GM18873 (cell line): ENCODE results near the gene STX2.
"Not testable (repeated sequence)": the region's sequence is repeated elsewhere in the genome, so short reads cannot be mapped to it uniquely, and the experiment has no call there.

Experiments
- ATAC-seq: cut with Tn5 transposase; IDR thresholded peaks from one replicate; pipeline ENCODE4 v1.9.1; 2021; ENCODE audit warnings: mild to moderate bottlenecking, moderate library complexity, moderate number of reproducible peaks; ENCODE audit not compliant: unreplicated experiment, low FRiP score

The STX2 gene

GRCh38 chr12:130805635-130806034 lies 33.4 kb downstream of the STX2 start:
- no peak for ATAC-seq

GRCh38 chr12:130804216-130804615 lies 34.8 kb downstream of the STX2 start:
- no peak for ATAC-seq

GRCh38 chr12:130803702-130804101 lies 35.3 kb downstream of the STX2 start:
- ATAC-seq, result no peak

- peak; percentile 50 for ATAC-seq
These were observed 38.7 kb downstream of the STX2 start for GRCh38 chr12:130800312-130800711.

- no peak for ATAC-seq
These were observed 40.0 kb downstream of the STX2 start for GRCh38 chr12:130799051-130799450.

- ATAC-seq, result peak; percentile 56
These were observed 41.9 kb downstream of the STX2 start for GRCh38 chr12:130796985-130797686.

GRCh38 chr12:130795906-130796305 lies 43.1 kb downstream of the STX2 start:
- no peak for ATAC-seq

GRCh38 chr12:130793554-130793849 lies 45.5 kb downstream of the STX2 start:
- ATAC-seq, result no peak

- no peak for ATAC-seq
These were observed 46.1 kb downstream of the STX2 start for GRCh38 chr12:130792821-130793553.

- no peak for ATAC-seq
These were observed 47.4 kb downstream of the STX2 start for GRCh38 chr12:130791629-130792028.

GRCh38 chr12:130788515-130788914 lies 50.5 kb downstream of the STX2 start:
- ATAC-seq, result no peak

- no peak for ATAC-seq
These were observed 51.3 kb downstream of the STX2 start for GRCh38 chr12:130787445-130788410.

- ATAC-seq, result no peak
These were observed 52.0 kb downstream of the STX2 start for GRCh38 chr12:130787041-130787440.

GRCh38 chr12:130783110-130783715 lies 55.8 kb downstream of the STX2 start:
- ATAC-seq, result no peak

- ATAC-seq, result not testable (repeated sequence)
These were observed 56.8 kb downstream of the STX2 start for GRCh38 chr12:130782245-130782644.

GRCh38 chr12:130780880-130781575 lies 58.0 kb downstream of the STX2 start:
- ATAC-seq, result no peak

- ATAC-seq, result no peak
These were observed 58.7 kb downstream of the STX2 start for GRCh38 chr12:130780325-130780724.

GRCh38 chr12:130778776-130779175 lies 60.3 kb downstream of the STX2 start:
- no peak for ATAC-seq

- no peak for ATAC-seq
These were observed 62.2 kb downstream of the STX2 start for GRCh38 chr12:130776857-130777339.
